DOHH2 (cell line): ENCODE results near the gene BPI.
"Not testable (repeated sequence)": the region's sequence is repeated elsewhere in the genome, so short reads cannot be mapped to it uniquely, and the experiment has no call there.

ENCODE experiments used
- H3F3A ChIP-seq: fragments of 200-600 bp; sonication (generic), shearing (Covaris generic); 2 replicates; pipeline ENCODE4 v1.6.0; 2016; ENCODE audit warnings: antibody characterized with exemption, mild to moderate bottlenecking; ENCODE audit not compliant: control insufficient read depth, insufficient read depth
- H3K27ac ChIP-seq: fragments of 200-600 bp; sonication (generic); 2 replicates; pipeline ENCODE4 v1.5.1; 2014; ENCODE audit warnings: low read depth, mild to moderate bottlenecking, low read length, moderate library complexity
- H3K27me3 ChIP-seq: fragments of 200-600 bp; sonication (generic); 2 replicates; pipeline ENCODE4 v1.6.1; 2014; ENCODE audit warnings: mild to moderate bottlenecking, low read length, mixed read lengths; ENCODE audit not compliant: control insufficient read depth
- H3K36me3 ChIP-seq: fragments of 200-600 bp; sonication (generic); 2 replicates; pipeline ENCODE4 v1.6.1; 2014; ENCODE audit warnings: mild to moderate bottlenecking, low read length, moderate library complexity, mixed read lengths; ENCODE audit not compliant: control insufficient read depth
- H3K4me1 ChIP-seq: fragments of 200-600 bp; sonication (generic); 2 replicates; pipeline ENCODE4 v1.6.1; 2014; ENCODE audit warnings: mild to moderate bottlenecking, low read length, mixed read lengths; ENCODE audit not compliant: control insufficient read depth
- H3K4me2 ChIP-seq: fragments of 200-600 bp; sonication (generic); 2 replicates; pipeline ENCODE4 v1.6.0; 2014; ENCODE audit warnings: mild to moderate bottlenecking, low read length, moderate library complexity
- H3K4me3 ChIP-seq: fragments of 200-600 bp; sonication (generic); 2 replicates; pipeline ENCODE4 v1.5.1; 2014; ENCODE audit warnings: mild to moderate bottlenecking, low read length, mixed read lengths
- H3K79me2 ChIP-seq: fragments of 200-600 bp; sonication (generic); 2 replicates; pipeline ENCODE4 v1.6.1; 2014; ENCODE audit warnings: mild to moderate bottlenecking, low read length, mixed read lengths; ENCODE audit not compliant: control insufficient read depth
- H3K9me2 ChIP-seq: fragments of 200-600 bp; sonication (generic); replicated peaks from 2 replicates; pipeline ENCODE4 v1.6.1; 2014; ENCODE audit warnings: mild to moderate bottlenecking, low read length, mixed read lengths; ENCODE audit not compliant: control insufficient read depth
- H3K9me3 ChIP-seq: fragments of 200-600 bp; sonication (generic); 2 replicates; pipeline ENCODE4 v1.6.1; 2014; ENCODE audit warnings: antibody characterized with exemption, low read length, mixed read lengths; ENCODE audit not compliant: control insufficient read depth, insufficient read depth
- H4K20me1 ChIP-seq: fragments of 200-600 bp; sonication (generic); 2 replicates; pipeline ENCODE4 v1.6.0; 2014; ENCODE audit warnings: low read depth, mild to moderate bottlenecking, antibody characterized with exemption, low read length, moderate library complexity; ENCODE audit not compliant: control insufficient read depth, insufficient read depth
- EZH2phosphoT487 ChIP-seq: fragments of 200-600 bp; sonication (generic); IDR thresholded peaks from 2 replicates; pipeline ENCODE4 v1.6.1; 2017; ENCODE audit warnings: borderline replicate concordance, mild to moderate bottlenecking, antibody characterized with exemption, low read length, moderate library complexity, mixed read lengths
- TF ChIP-seq, protein P1 (sequence below): fragments of 200-600 bp; sonication (generic); IDR thresholded peaks from one replicate; pipeline ENCODE4 v1.5.1; 2014; ENCODE audit warnings: antibody characterized with exemption, mild to moderate bottlenecking, low read depth, low read length; ENCODE audit not compliant: poor library complexity, severe bottlenecking

BPI gene

GRCh38 chr20:38303908-38304379 is at the start of gene BPI:
BPI (plus strand) TSS chr20:38304156; CDS start chr20:38304224, 68 bp downstream.
- H4K20me1 ChIP-seq = no peaks in the 10 kb centered on the region
- no peaks in the 10 kb centered on the region for H3K9me3 ChIP-seq
- H3F3A ChIP-seq = no peaks in the 10 kb centered on the region
- H3K9me2 ChIP-seq = no peaks in the 10 kb centered on the region
- H3K4me2 ChIP-seq = no peak within 1 kb of the TSS
- no peaks in the 10 kb centered on the region for H3K79me2 ChIP-seq
- H3K4me1 ChIP-seq = no peaks in the 10 kb centered on the region
- no peak within 1 kb of the TSS for H3K4me3 ChIP-seq
- no peak within 1 kb of the TSS for H3K27ac ChIP-seq
- H3K27me3 ChIP-seq = peaks cover 16% of the 10 kb centered on the region
- TF ChIP-seq, protein P1, sequence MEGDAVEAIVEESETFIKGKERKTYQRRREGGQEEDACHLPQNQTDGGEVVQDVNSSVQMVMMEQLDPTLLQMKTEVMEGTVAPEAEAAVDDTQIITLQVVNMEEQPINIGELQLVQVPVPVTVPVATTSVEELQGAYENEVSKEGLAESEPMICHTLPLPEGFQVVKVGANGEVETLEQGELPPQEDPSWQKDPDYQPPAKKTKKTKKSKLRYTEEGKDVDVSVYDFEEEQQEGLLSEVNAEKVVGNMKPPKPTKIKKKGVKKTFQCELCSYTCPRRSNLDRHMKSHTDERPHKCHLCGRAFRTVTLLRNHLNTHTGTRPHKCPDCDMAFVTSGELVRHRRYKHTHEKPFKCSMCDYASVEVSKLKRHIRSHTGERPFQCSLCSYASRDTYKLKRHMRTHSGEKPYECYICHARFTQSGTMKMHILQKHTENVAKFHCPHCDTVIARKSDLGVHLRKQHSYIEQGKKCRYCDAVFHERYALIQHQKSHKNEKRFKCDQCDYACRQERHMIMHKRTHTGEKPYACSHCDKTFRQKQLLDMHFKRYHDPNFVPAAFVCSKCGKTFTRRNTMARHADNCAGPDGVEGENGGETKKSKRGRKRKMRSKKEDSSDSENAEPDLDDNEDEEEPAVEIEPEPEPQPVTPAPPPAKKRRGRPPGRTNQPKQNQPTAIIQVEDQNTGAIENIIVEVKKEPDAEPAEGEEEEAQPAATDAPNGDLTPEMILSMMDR = no peak
- no peak for TF ChIP-seq EZH2phosphoT487
- no peaks in the 10 kb centered on the region for H3K36me3 ChIP-seq

DNA sequence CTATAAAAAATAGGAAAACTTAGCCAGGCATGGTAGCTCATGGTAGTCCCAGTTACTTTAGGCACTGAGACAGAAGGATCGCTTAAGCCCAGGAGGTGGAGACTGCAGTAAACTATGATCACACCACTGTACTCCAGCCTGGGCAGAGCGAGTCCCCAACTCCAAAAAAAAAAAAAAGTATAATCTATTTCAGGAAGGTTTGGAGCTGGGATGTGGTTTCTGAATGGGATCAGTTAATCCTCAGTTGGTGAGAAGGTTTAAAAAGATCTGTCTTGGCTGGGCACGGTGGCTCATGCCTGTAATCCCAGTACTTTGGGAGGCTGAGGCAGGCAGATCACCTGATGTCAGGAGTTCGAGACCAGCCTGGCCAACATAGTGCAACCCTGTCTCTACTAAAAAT is 49.3 kb upstream of the BPI start:
- not testable (repeated sequence) for H3K27me3 ChIP-seq, H3K27ac ChIP-seq, H4K20me1 ChIP-seq, H3K4me1 ChIP-seq, H3K36me3 ChIP-seq, H3K9me2 ChIP-seq, H3K79me2 ChIP-seq, H3K4me3 ChIP-seq, H3K9me3 ChIP-seq, H3F3A ChIP-seq, H3K4me2 ChIP-seq

GRCh38 chr20:38255393-38255792 is 48.6 kb upstream of the BPI start:
- Histone ChIP-seq H3K4me1 (no peaks in the 10 kb centered on the region), H3K27me3 (no peaks in the 10 kb centered on the region), H3K79me2 (no peaks in the 10 kb centered on the region), H4K20me1 (no peaks in the 10 kb centered on the region), H3K4me2 (no peak overlapping the region), H3F3A (no peaks in the 10 kb centered on the region), H3K4me3 (no peak overlapping the region), H3K36me3 (no peaks in the 10 kb centered on the region), H3K27ac (no peak overlapping the region), H3K9me2 (no peaks in the 10 kb centered on the region), H3K9me3 (no peaks in the 10 kb centered on the region)
- TF ChIP-seq, protein P1 = no peak
- no peak for TF ChIP-seq EZH2phosphoT487

DNA sequence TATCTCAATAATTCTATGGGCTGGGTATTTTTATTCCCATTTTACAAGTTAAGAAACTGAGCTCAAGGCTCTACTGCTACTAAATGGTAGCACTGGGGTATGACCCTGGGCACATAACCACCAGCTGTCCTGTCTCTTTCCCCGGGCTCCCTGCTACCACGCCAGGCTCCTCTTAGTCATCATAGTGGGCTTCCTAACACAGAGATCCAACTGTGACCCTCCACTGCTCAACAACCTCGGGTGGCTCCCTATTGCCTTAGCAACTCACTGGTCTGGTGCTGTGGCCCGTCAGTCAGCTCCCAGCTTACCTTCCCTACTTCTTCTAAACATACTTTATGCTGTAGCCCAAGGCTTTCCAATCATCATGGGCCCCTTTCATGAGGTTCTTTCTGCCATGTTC is 47.9 kb upstream of the BPI start:
- H3K4me1 ChIP-seq = no peaks in the 10 kb centered on the region
- no peaks in the 10 kb centered on the region for H4K20me1 ChIP-seq
- no peak overlapping the region for H3K27ac ChIP-seq
- H3K9me3 ChIP-seq = no peaks in the 10 kb centered on the region
- TF ChIP-seq EZH2phosphoT487 = no peak
- TF ChIP-seq, protein P1 = no peak
- no peaks in the 10 kb centered on the region for H3F3A ChIP-seq
- no peaks in the 10 kb centered on the region for H3K36me3 ChIP-seq
- no peaks in the 10 kb centered on the region for H3K27me3 ChIP-seq
- H3K4me2 ChIP-seq = no peak overlapping the region
- no peaks in the 10 kb centered on the region for H3K79me2 ChIP-seq
- H3K9me2 ChIP-seq = no peaks in the 10 kb centered on the region
- no peak overlapping the region for H3K4me3 ChIP-seq
